ENCODE data around the gene NOP9.
"Not testable (repeated sequence)": the region's sequence is repeated elsewhere in the genome, so short reads cannot be mapped to it uniquely, and the experiment has no call there.

The NOP9 gene

GRCh38 chr14:24327914-24328313 is 28.3 kb downstream of the NOP9 start:
- not testable (repeated sequence) for H3K4me3 ChIP-seq; H3K9me3 ChIP-seq; H3K27me3 ChIP-seq (ENCODE audit: low read depth); H3K4me1 ChIP-seq; H3K36me3 ChIP-seq (replicated peaks)
- DNase-seq (ENCODE audit: low spot score in 2 of 2), result peak in 1 of 2 experiments; percentile 71
- in situ Hi-C loops (cut with MboI; ENCODE audit: low sequenced_read_pairs), result loop anchor here (25.0 kb wide), 1 partner anchor 359 kb away; no protein-coding TSS in a partner anchor

DNA sequence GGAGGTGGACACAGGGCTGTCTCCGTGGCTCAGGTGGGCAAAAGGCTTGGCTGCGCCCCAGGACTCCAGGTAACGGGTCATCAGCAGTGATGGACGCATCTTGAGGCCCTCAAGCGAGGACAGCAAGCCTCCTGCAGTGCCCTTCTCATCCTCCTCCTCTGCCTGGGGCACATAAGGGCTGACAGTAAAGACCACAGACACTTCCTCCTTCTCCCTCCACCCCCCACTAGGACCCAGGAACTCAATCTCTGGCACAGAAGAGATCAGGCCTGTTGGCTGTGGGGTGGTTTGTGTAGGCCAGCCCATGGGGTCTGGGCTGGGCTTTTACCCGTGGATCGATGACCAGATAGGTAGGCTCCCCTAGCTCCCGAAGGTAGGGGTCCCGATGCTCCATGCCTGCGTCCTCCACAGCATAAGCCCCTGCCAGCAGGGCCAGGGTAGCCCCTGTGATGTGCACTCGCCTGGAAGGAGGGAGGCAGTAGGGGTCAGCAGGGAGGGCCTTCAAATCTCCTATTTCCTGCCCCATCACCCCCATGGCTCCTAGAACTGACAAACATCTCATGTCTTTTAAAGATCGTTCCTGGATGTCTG is 29.5 kb downstream of the NOP9 start:
- no peaks in the 10 kb centered on the region for H3K9me3 ChIP-seq
- H3K4me1 ChIP-seq, result peaks cover 3% of the 10 kb centered on the region; the same call in 1 of the 2 replicates
- H3K4me3 ChIP-seq, result no peak overlapping the region
- in situ Hi-C loops (cut with MboI; ENCODE audit: low sequenced_read_pairs), result loop anchor here (25.0 kb wide), 1 partner anchor 358 kb away; no protein-coding TSS in a partner anchor
- DNase-seq (ENCODE audit: low spot score in 2 of 2), result no peak
- H3K27me3 ChIP-seq (ENCODE audit: low read depth), result 0 out of 2 replicates have a peak, but pooled peaks cover 2% of the 10 kb centered on the region
- no peaks in the 10 kb centered on the region for H3K36me3 ChIP-seq (replicated peaks)

- Histone ChIP-seq H3K4me3 (no peak overlapping the region), H3K36me3 (replicated peaks) (no peaks in the 10 kb centered on the region), H3K9me3 (no peaks in the 10 kb centered on the region), H3K4me1 (peaks cover 3% of the 10 kb centered on the region; the same call in 1 of the 2 replicates), H3K27me3 (ENCODE audit: low read depth) (0 out of 2 replicates have a peak, but pooled peaks cover 2% of the 10 kb centered on the region)
- no peak for DNase-seq (ENCODE audit: low spot score in 2 of 2)
- in situ Hi-C loops (cut with MboI; ENCODE audit: low sequenced_read_pairs), result loop anchor here (5.0 to 25.0 kb wide), 2 partner anchors 103 to 358 kb away; no protein-coding TSS in a partner anchor
Measured at GRCh38 chr14:24329736-24330135, 30.1 kb downstream of the NOP9 start.

DNA sequence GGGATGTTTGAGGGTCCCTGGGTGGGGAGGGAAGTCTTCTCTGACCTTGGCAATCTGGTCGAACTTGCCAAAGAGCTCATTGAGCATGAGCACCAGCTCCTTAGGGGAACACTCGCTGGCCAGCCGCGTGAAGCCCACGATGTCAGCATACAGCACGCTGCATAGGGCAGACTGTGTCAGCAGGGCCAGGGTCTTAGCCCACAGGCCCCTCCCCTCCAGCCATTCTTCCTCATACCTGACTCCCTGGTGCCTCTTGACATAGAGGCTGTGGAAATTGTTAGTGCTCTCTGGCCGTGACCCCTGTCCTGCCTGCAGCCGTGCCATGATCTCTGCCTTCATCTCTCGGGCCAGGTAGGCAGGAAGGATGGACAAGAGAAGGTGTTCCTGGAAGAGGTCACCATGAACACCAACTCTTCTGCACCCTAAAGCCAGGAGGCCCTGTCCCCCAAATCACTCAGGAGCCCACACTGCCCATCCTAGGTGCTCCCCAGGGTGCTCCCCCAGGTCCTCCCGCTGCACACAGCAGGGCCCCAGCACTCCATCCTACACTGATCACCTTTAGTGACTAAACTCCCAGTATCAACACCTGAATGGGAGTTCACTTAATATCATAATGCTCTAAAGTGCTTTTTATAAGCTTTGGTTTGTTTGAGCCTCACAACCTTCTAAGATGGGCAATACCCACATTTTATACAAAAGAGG is 31.5 kb downstream of the NOP9 start:
- H3K9me3 ChIP-seq, result no peaks in the 10 kb centered on the region
- 0 out of 2 replicates have a peak, but pooled peaks cover 2% of the 10 kb centered on the region for H3K27me3 ChIP-seq (ENCODE audit: low read depth)
- no peak for DNase-seq (ENCODE audit: low spot score in 2 of 2)
- H3K36me3 ChIP-seq (replicated peaks), result no peaks in the 10 kb centered on the region
- in situ Hi-C loops (cut with MboI; ENCODE audit: low sequenced_read_pairs), result loop anchor here (5.0 to 25.0 kb wide), 2 partner anchors 101 to 356 kb away; no protein-coding TSS in a partner anchor
- peaks cover 3% of the 10 kb centered on the region; the same call in 1 of the 2 replicates for H3K4me1 ChIP-seq
- no peak overlapping the region for H3K4me3 ChIP-seq

- Histone ChIP-seq H3K4me1 (peaks cover 3% of the 10 kb centered on the region; the same call in 1 of the 2 replicates), H3K9me3 (no peaks in the 10 kb centered on the region), H3K27me3 (ENCODE audit: low read depth) (no peaks in the 10 kb centered on the region), H3K4me3 (no peak overlapping the region), H3K36me3 (replicated peaks) (no peaks in the 10 kb centered on the region)
- in situ Hi-C loops (cut with MboI; ENCODE audit: low sequenced_read_pairs), result loop anchor here (5.0 to 25.0 kb wide), 2 partner anchors 101 to 356 kb away; no protein-coding TSS in a partner anchor
- no peak for DNase-seq (ENCODE audit: low spot score in 2 of 2)
Measured at GRCh38 chr14:24331731-24332267, 32.1 kb downstream of the NOP9 start.

DNA sequence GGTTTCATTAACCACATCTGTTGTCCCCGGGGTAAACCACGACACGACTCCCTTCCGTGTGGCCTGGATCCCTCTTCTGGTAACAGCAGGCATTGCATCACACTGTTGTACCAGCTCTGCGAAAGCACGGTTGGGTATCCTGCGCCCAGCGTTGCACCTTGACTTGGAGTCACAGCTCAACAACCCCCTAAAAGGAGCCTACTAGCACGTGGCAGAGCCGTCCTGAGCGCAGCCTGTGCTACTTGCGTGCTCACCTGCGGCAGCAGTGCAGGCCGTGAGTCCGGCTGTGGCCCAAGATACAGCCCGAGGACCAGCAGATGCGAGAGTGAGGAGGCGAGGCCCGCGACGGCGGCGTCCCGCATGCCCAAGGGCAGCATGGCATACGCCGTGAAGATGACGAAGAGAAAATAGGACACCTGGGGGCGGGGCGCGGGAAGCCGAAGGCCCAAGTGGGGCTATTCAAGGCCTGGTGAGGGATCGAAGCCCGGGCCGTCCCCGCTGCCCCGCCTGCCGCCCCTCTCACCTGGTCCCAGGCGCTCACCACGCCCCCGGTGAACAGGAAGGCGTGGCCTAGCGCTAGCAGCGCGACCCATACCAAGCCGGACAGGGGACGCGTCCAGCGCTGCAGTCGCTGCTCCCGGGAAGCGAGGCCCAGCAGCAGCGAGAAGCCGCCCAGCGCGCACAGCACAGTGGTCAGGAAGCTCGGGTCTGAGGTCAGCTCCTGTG is 32.8 kb downstream of the NOP9 start:
- in situ Hi-C loops (cut with MboI; ENCODE audit: low sequenced_read_pairs), result loop anchor here (5.0 to 25.0 kb wide), 2 partner anchors 100 to 355 kb away; no protein-coding TSS in a partner anchor
- H3K4me3 ChIP-seq, result no peak overlapping the region
- no peaks in the 10 kb centered on the region for H3K9me3 ChIP-seq
- no peaks in the 10 kb centered on the region for H3K27me3 ChIP-seq (ENCODE audit: low read depth)
- DNase-seq (ENCODE audit: low spot score in 2 of 2), result peak; percentile 21 to 77
- H3K4me1 ChIP-seq, result peaks cover 3% of the 10 kb centered on the region; the same call in 1 of the 2 replicates
- no peaks in the 10 kb centered on the region for H3K36me3 ChIP-seq (replicated peaks)

DNA sequence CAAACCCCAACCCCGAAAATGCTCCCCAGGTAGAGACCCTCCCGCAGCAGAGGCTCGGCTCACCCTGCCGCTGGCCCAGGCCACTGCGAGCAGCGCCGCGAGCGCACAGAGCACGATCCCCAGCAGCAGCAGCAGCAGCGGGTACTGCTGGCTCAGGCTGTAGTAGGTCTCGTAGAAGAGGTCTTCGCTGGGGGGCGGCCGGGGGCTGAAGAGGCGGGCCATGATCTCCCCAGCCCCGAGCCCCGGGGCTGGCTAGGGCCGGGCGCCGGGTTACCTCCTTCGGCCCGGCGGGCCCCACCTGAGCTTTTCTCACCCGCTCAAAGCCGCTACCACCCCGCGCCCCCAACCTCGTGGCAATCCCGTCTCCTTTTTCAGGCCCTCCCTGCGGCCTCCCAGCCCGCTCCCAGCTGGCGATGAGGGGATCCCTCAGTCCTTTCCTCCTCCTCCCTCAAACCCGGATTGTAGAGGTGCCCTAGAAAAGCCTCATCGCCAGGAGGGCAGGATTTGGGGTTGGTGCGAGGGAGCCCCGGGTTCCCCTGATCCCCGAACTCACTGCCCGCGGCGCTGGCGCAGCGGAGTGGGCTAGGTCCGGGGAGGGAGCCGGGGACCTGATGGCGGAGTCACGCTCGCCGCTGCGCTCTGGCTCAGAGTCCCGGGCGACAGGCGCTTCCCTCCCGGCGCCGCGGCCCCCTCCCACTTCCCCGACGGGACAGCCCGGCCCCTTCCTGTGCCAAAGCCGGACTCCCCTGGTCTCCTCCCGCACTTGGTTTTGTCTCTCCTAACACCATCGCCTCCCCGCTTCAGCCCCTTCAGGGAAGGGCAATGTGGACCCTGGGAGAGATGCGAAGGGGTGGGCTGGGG is 35.0 kb downstream of the NOP9 start, which contains the start of gene ADCY4:
ADCY4 (minus strand) TSS at position 641 of the 861 bp plus-strand sequence; CDS start at position 222, 419 bp downstream.
- Histone ChIP-seq H3K9me3 (no peaks in the 10 kb centered on the region), H3K4me1 (peaks cover 3% of the 10 kb centered on the region; the same call in 1 of the 2 replicates), H3K36me3 (replicated peaks) (no peaks in the 10 kb centered on the region), H3K27me3 (ENCODE audit: low read depth) (no peaks in the 10 kb centered on the region), H3K4me3 (no peak within 1 kb of the TSS)
- no peak for DNase-seq (ENCODE audit: low spot score in 2 of 2)
- in situ Hi-C loops (cut with MboI; ENCODE audit: low sequenced_read_pairs), result loop anchor here (5.0 to 25.0 kb wide), 2 partner anchors 98 to 353 kb away; no protein-coding TSS in a partner anchor

- Histone ChIP-seq H3K36me3 (replicated peaks) (no peaks in the 10 kb centered on the region), H3K27me3 (ENCODE audit: low read depth) (no peaks in the 10 kb centered on the region), H3K9me3 (no peaks in the 10 kb centered on the region), H3K4me3 (no peak overlapping the region), H3K4me1 (peaks cover 3% of the 10 kb centered on the region; the same call in 1 of the 2 replicates)
- DNase-seq (ENCODE audit: low spot score in 2 of 2), result no peak
- in situ Hi-C loops (cut with MboI; ENCODE audit: low sequenced_read_pairs), result loop anchor here (25.0 kb wide), 1 partner anchor 352 kb away; no protein-coding TSS in a partner anchor
Measured at GRCh38 chr14:24335461-24336171, 36.0 kb downstream of the NOP9 start.

GRCh38 chr14:24337144-24337823 is 37.6 kb downstream of the NOP9 start:
- H3K9me3 ChIP-seq, result no peaks in the 10 kb centered on the region
- no peaks in the 10 kb centered on the region for H3K27me3 ChIP-seq (ENCODE audit: low read depth)
- in situ Hi-C loops (cut with MboI; ENCODE audit: low sequenced_read_pairs), result loop anchor here (25.0 kb wide), 1 partner anchor 350 kb away; no protein-coding TSS in a partner anchor
- peaks cover 3% of the 10 kb centered on the region; the same call in 1 of the 2 replicates for H3K4me1 ChIP-seq
- DNase-seq (ENCODE audit: low spot score in 2 of 2), result no peak
- H3K4me3 ChIP-seq, result no peak overlapping the region
- no peaks in the 10 kb centered on the region for H3K36me3 ChIP-seq (replicated peaks)

DNA sequence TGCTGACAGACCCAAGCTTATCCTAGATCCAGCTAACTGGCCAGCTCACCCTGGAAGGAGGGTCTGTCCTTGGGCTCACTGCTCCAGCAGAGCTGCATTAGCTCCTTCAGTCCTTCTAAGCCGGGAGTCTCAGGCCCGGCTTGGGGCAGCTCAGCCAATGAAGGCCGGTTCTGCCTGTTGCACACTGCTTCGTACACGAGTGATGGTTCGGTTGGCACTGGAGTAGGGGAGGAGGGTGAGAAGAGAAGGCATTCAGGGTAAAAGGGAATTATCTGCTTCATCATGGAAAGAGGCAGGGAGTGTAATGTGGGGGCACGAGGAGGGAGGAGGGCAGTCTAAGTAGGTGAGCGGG is 38.1 kb downstream of the NOP9 start:
- in situ Hi-C loops (cut with MboI; ENCODE audit: low sequenced_read_pairs), result loop anchor here (25.0 kb wide), 1 partner anchor 350 kb away; no protein-coding TSS in a partner anchor
- Histone ChIP-seq H3K36me3 (replicated peaks) (no peaks in the 10 kb centered on the region), H3K4me3 (no peak overlapping the region), H3K27me3 (ENCODE audit: low read depth) (no peaks in the 10 kb centered on the region), H3K9me3 (no peaks in the 10 kb centered on the region), H3K4me1 (peaks cover 3% of the 10 kb centered on the region; the same call in 1 of the 2 replicates)
- no peak for DNase-seq (ENCODE audit: low spot score in 2 of 2)

GRCh38 chr14:24338843-24339242 is 39.2 kb downstream of the NOP9 start:
- no peaks in the 10 kb centered on the region for H3K36me3 ChIP-seq (replicated peaks)
- in situ Hi-C loops (cut with MboI; ENCODE audit: low sequenced_read_pairs), result loop anchor here (25.0 kb wide), 1 partner anchor 348 kb away; no protein-coding TSS in a partner anchor
- peaks cover 6% of the 10 kb centered on the region; the same call in 1 of the 2 replicates for H3K27me3 ChIP-seq (ENCODE audit: low read depth)
- H3K9me3 ChIP-seq, result no peaks in the 10 kb centered on the region
- H3K4me1 ChIP-seq, result peaks cover 2% of the 10 kb centered on the region; the same call in 1 of the 2 replicates
- no peak for DNase-seq (ENCODE audit: low spot score in 2 of 2)
- no peak overlapping the region for H3K4me3 ChIP-seq
